Ishikawa (cell line): Measurements from ENCODE around the gene FAM222B.

ENCODE experiments used
- CEBPB ChIP-seq: IDR thresholded peaks from 2 replicates; pipeline ENCODE4 v1.6.1; 2012
- MAX ChIP-seq: IDR thresholded peaks from 2 replicates; pipeline ENCODE4 v1.6.1; 2012
- REST ChIP-seq: IDR thresholded peaks from 2 replicates; pipeline ENCODE4 v1.6.1; 2012; ENCODE audit warnings: low read depth, mild to moderate bottlenecking
- TAF1 ChIP-seq: IDR thresholded peaks from 2 replicates; pipeline ENCODE4 v1.6.1; 2012; ENCODE audit warnings: low read depth, mild to moderate bottlenecking

GRCh38 chr17:28718333-28719020, 124.1 kb downstream of the FAM222B start:
- no peak for TF ChIP-seq CEBPB
- TF ChIP-seq REST: no peak
- TF ChIP-seq MAX: no peak
- TF ChIP-seq TAF1: no peak
